Neuronal stem cell (in vitro differentiated cells): ENCODE results near the gene ADRM1.

Source experiments
- DNase-seq: peaks from one replicate; pipeline ENCODE4 v3.0.0-alpha.2; 2013; ENCODE audit warnings: low spot score
- H2AFZ ChIP-seq: one replicate; pipeline ENCODE4 v1.6.1; 2013; ENCODE audit warnings: mild to moderate bottlenecking, low read length, inconsistent platforms
- H2AK5ac ChIP-seq: 2 replicates; pipeline ENCODE4 v1.6.1; 2013; ENCODE audit warnings: low read depth, mild to moderate bottlenecking, inconsistent platforms, low read length, moderate library complexity, mixed read lengths
- H2BK120ac ChIP-seq: 2 replicates; pipeline ENCODE4 v1.6.1; 2013; ENCODE audit warnings: low read depth, mild to moderate bottlenecking, inconsistent platforms, low read length, moderate library complexity, mixed read lengths
- H2BK12ac ChIP-seq: one replicate; pipeline ENCODE4 v1.6.1; 2013; ENCODE audit warnings: low read length, inconsistent platforms
- H2BK15ac ChIP-seq: 2 replicates; pipeline ENCODE4 v1.6.1; 2013; ENCODE audit warnings: mild to moderate bottlenecking, low read length, inconsistent platforms, mixed read lengths
- H2BK5ac ChIP-seq: one replicate; pipeline ENCODE4 v1.6.1; 2013; ENCODE audit warnings: inconsistent platforms, mild to moderate bottlenecking, low read length, moderate library complexity
- H3K14ac ChIP-seq: one replicate; pipeline ENCODE4 v1.6.1; 2013; ENCODE audit warnings: low read length, inconsistent platforms
- H3K18ac ChIP-seq: 2 replicates; pipeline ENCODE4 v1.6.1; 2013; ENCODE audit warnings: low read length, inconsistent platforms
- H3K23ac ChIP-seq: 2 replicates; pipeline ENCODE4 v1.6.1; 2013; ENCODE audit warnings: low read depth, mild to moderate bottlenecking, mixed read lengths, low read length, inconsistent platforms; ENCODE audit not compliant: poor library complexity
- H3K27ac ChIP-seq: replicated peaks from 3 replicates; pipeline ENCODE4 v1.5.1; 2013; ENCODE audit warnings: low read length, inconsistent platforms
- H3K27me3 ChIP-seq, 3 experiments: 2 replicates each; pipeline ENCODE4 v1.6.1; 2013; ENCODE audit warnings: low read length in 3 of 3, mild to moderate bottlenecking in 2 of 3, inconsistent platforms in 1 of 3, low read depth in 1 of 3, mixed read lengths in 1 of 3, moderate library complexity in 1 of 3; ENCODE audit not compliant: control insufficient read depth in 3 of 3, insufficient read depth in 3 of 3
- H3K36me3 ChIP-seq, 2 donors: replicated peaks in 1 of 2; 2 replicates each; pipeline ENCODE4 v1.6.1; 2013; ENCODE audit warnings: low read length in 2 of 2; ENCODE audit not compliant: control insufficient read depth in 2 of 2, insufficient read depth in 2 of 2
- H3K4ac ChIP-seq: 2 replicates; pipeline ENCODE4 v1.6.1; 2013; ENCODE audit warnings: inconsistent platforms, mild to moderate bottlenecking, low read length, moderate library complexity
- H3K4me1 ChIP-seq, 2 donors: 1 replicate in 1 of 2; 2 replicates in 1 of 2; pipeline ENCODE4 v1.6.1; 2013; ENCODE audit warnings: low read length in 2 of 2, low read depth in 1 of 2; ENCODE audit not compliant: control insufficient read depth in 2 of 2, insufficient read depth in 1 of 2
- H3K4me2 ChIP-seq: one replicate; pipeline ENCODE4 v1.6.1; 2013; ENCODE audit warnings: mild to moderate bottlenecking, low read length, inconsistent platforms; ENCODE audit not compliant: insufficient read depth, poor library complexity, severe bottlenecking
- H3K4me3 ChIP-seq, 2 donors: 2 replicates each; pipeline ENCODE4 v1.5.1; 2013; ENCODE audit warnings: low read length in 2 of 2, mild to moderate bottlenecking in 2 of 2, inconsistent platforms in 1 of 2, moderate library complexity in 1 of 2
- H3K79me1 ChIP-seq: one replicate; pipeline ENCODE4 v1.6.1; 2013; ENCODE audit warnings: low read depth, mild to moderate bottlenecking, inconsistent platforms, low read length, moderate library complexity
- H3K9ac ChIP-seq: one replicate; pipeline ENCODE4 v1.6.1; 2013; ENCODE audit warnings: mild to moderate bottlenecking, low read depth, low read length, inconsistent platforms; ENCODE audit not compliant: poor library complexity
- H3K9me3 ChIP-seq, 2 donors: replicated peaks in 1 of 2; 2 replicates each; pipeline versions ENCODE3 to v1.6.1; 2013; ENCODE audit warnings: low read length in 2 of 2, mild to moderate bottlenecking in 2 of 2, inconsistent platforms in 1 of 2, low read depth in 1 of 2, mixed read lengths in 1 of 2, moderate library complexity in 1 of 2; ENCODE audit not compliant: control insufficient read depth in 2 of 2, insufficient read depth in 1 of 2
- H4K8ac ChIP-seq: one replicate; pipeline ENCODE4 v1.6.1; 2013; ENCODE audit warnings: low read depth, mild to moderate bottlenecking, inconsistent platforms, low read length, moderate library complexity
- H4K91ac ChIP-seq: one replicate; pipeline ENCODE4 v1.6.1; 2013; ENCODE audit warnings: low read length, low read depth, mild to moderate bottlenecking, inconsistent platforms; ENCODE audit not compliant: poor library complexity
- WGBS, 2 donors: extraction: QIAGEN DNeasy Blood & Tissue Kit; methylation state at CpG; one replicate each; pipeline ENCODE4 v1.1.7; 2013; ENCODE audit warnings: missing lambda C conversion rate in 2 of 2, mixed read lengths in 1 of 2; ENCODE audit not compliant: insufficient read length in 2 of 2, insufficient replicate concordance in 1 of 2; ENCODE audit errors: extremely low coverage in 2 of 2; 5-methylcytosine and 5-hydroxymethylcytosine counted together

Gene ADRM1

GRCh38 chr20:62268228-62268900, 34.4 kb upstream of the ADRM1 start:
- Histone ChIP-seq H3K27me3 (no peaks in the 10 kb centered on the region), H3K79me1 (no peaks in the 10 kb centered on the region), H2BK15ac (no peak overlapping the region), H3K4ac (no peak overlapping the region), H2BK5ac (no peak overlapping the region), H4K8ac (no peak overlapping the region), H3K36me3 (peaks cover 28 to 57% of the 10 kb centered on the region in 2 donors), H3K4me2 (no peak overlapping the region), H2BK120ac (no peak overlapping the region), H3K9me3 (peaks cover 11 to 24% of the 10 kb centered on the region in 2 donors), H3K18ac (no peak overlapping the region), H2AFZ (no peak overlapping the region), H3K27ac (no peak overlapping the region), H3K4me3 (no peak overlapping the region), H2AK5ac (no peak overlapping the region), H4K91ac (no peak overlapping the region), H3K14ac (no peak overlapping the region), H3K4me1 (no peaks in the 10 kb centered on the region), H2BK12ac (no peak overlapping the region), H3K9ac (no peak overlapping the region), H3K23ac (no peak overlapping the region)
- no CpG with 5 or more reads among the region's 7 CpGs for WGBS, 2 donors
- DNase-seq: no peak

GRCh38 chr20:62269378-62269777, 33.4 kb upstream of the ADRM1 start:
- H4K91ac ChIP-seq: no peak overlapping the region
- no peak overlapping the region for H2BK120ac ChIP-seq
- H2AK5ac ChIP-seq: no peak overlapping the region
- no peak overlapping the region for H3K4me3 ChIP-seq
- H2BK12ac ChIP-seq: no peak overlapping the region
- no peak for DNase-seq
- H3K4ac ChIP-seq: no peak overlapping the region
- H3K18ac ChIP-seq: no peak overlapping the region
- peaks cover 7 to 19% of the 10 kb centered on the region in 2 donors for H3K9me3 ChIP-seq
- no peak overlapping the region for H4K8ac ChIP-seq
- H3K79me1 ChIP-seq: no peaks in the 10 kb centered on the region
- no peak overlapping the region for H3K27ac ChIP-seq
- WGBS, 2 donors: no CpG with 5 or more reads among the region's 14 CpGs
- H3K36me3 ChIP-seq: peaks cover 29 to 59% of the 10 kb centered on the region in 2 donors
- no peak overlapping the region for H2BK15ac ChIP-seq
- H2AFZ ChIP-seq: no peak overlapping the region
- H3K14ac ChIP-seq: peak overlapping the region; percentile 31
- H2BK5ac ChIP-seq: peak overlapping the region; percentile 13
- H3K23ac ChIP-seq: no peak overlapping the region
- H3K27me3 ChIP-seq: no peaks in the 10 kb centered on the region
- H3K9ac ChIP-seq: no peak overlapping the region
- no peak overlapping the region for H3K4me2 ChIP-seq
- H3K4me1 ChIP-seq: no peaks in the 10 kb centered on the region

- peak overlapping the region in 1 of 2 donors; percentile 59 for H3K4me3 ChIP-seq
- no CpG with 5 or more reads among the region's 17 CpGs for WGBS, 2 donors
- H3K4ac ChIP-seq: no peak overlapping the region
- H3K14ac ChIP-seq: peak overlapping the region; percentile 17
- no peak overlapping the region for H4K8ac ChIP-seq
- no peak overlapping the region for H2BK15ac ChIP-seq
- H3K9me3 ChIP-seq: peaks cover 5 to 14% of the 10 kb centered on the region in 2 donors
- H3K79me1 ChIP-seq: no peaks in the 10 kb centered on the region
- peak overlapping the region; percentile 13 for H2BK5ac ChIP-seq
- no peak overlapping the region for H3K9ac ChIP-seq
- H4K91ac ChIP-seq: no peak overlapping the region
- no peak for DNase-seq
- no peak overlapping the region for H3K4me2 ChIP-seq
- H3K36me3 ChIP-seq: peaks cover 27 to 57% of the 10 kb centered on the region in 2 donors
- no peak overlapping the region for H2AFZ ChIP-seq
- H2BK120ac ChIP-seq: no peak overlapping the region
- no peak overlapping the region for H2AK5ac ChIP-seq
- peak overlapping the region; percentile 97 for H2BK12ac ChIP-seq
- H3K27ac ChIP-seq: no peak overlapping the region
- no peaks in the 10 kb centered on the region for H3K4me1 ChIP-seq
- H3K23ac ChIP-seq: peak overlapping the region; percentile 80
- H3K27me3 ChIP-seq: no peaks in the 10 kb centered on the region
- H3K18ac ChIP-seq: no peak overlapping the region
These were observed 32.9 kb upstream of the ADRM1 start for GRCh38 chr20:62269871-62270270.

DNA sequence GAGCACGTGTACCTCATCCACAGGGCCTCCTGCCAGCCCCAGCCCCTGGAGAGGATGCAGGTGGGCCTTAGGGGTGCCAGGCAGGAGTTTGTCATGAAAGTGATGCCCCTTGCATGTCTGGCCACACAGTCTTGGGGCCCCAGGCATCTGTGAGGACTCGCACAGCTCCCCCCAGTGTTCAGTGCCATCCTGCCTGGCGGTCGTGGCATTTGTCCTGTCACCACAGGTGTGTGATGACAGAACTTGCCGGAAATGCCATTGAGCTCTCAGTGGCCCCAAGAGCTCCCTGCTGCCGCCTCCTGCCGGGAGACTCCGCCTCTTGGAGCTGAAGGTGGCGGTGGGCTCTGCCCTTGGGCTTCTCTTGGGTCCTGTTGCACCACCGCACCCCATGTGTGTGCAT, 30.6 kb upstream of the ADRM1 start:
- H3K9ac ChIP-seq: peak overlapping the region; percentile 12
- H2AK5ac ChIP-seq: no peak overlapping the region
- H3K4me1 ChIP-seq: no peaks in the 10 kb centered on the region
- H3K79me1 ChIP-seq: no peaks in the 10 kb centered on the region
- H2AFZ ChIP-seq: no peak overlapping the region
- no peaks in the 10 kb centered on the region for H3K9me3 ChIP-seq
- H4K91ac ChIP-seq: no peak overlapping the region
- H2BK5ac ChIP-seq: peak overlapping the region; percentile 29
- no peak overlapping the region for H3K14ac ChIP-seq
- H3K4ac ChIP-seq: no peak overlapping the region
- DNase-seq: no peak
- H2BK12ac ChIP-seq: no peak overlapping the region
- no peak overlapping the region for H3K18ac ChIP-seq
- H3K4me3 ChIP-seq: no peak overlapping the region
- H2BK15ac ChIP-seq: no peak overlapping the region
- peak overlapping the region; percentile 65 for H3K23ac ChIP-seq
- no peak overlapping the region for H2BK120ac ChIP-seq
- no peak overlapping the region for H4K8ac ChIP-seq
- H3K36me3 ChIP-seq: peaks cover 20 to 48% of the 10 kb centered on the region in 2 donors
- no peak overlapping the region for H3K27ac ChIP-seq
- H3K27me3 ChIP-seq: no peaks in the 10 kb centered on the region
- no CpG with 5 or more reads among the region's 10 CpGs for WGBS, 2 donors
- H3K4me2 ChIP-seq: no peak overlapping the region
